ENCODE data around the gene COPZ1. TPM values are rescaled to one million over a fixed set of nuclear protein-coding genes. Genes with fewer than 3 reads are reported as not detected.
A peak's percentile ranks its signal among the peaks of the same experiment; 100 is the strongest.

Gene COPZ1
- total and polyA plus RNA-seq, 9 of the 15 experiments (the other 6 are each of a cell fraction or from before 2014, with no cell fraction given), result 137 to 487 (median 233) TPM

DNA sequence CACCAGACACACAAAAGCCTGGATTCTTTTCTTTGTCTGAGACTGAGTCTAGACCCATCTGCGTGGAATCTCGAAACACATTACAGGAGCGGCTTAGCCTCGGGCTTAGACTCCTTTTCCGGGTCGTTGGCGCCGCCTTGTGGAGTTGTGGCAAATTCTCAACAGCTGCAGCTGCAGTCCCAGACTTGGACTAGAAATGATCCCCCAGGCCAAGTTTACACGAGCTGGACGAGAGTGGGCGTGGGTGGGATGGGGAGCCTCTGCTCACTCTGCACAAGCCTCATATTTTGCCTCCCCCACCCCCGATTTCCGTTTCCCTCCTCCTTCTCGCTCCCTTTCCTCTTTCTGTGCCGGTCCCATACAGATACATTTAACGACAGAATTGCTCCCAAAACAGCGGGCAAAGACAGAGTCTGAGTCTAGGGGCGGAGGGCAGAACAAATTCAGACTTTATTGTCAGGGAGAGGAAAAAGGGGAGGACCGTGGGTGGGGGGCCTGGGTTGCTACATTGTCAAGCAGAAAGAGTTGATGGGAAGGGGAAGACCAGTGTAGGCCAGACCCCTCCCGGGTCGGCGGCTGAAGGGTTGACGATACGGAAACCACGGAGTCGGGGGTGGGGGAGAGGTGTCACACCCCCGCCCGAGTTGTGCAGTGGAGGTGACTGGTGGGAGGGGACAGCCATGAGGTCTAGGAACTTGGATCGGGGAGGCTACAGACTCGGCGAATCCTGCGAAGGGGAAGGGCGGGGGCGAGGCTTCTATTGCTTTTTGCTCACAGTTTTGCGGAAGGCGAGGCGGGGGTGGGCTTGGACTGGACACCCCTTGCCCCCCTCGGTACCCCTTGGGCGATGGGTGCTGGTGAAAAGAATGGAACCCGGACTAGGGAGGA lies 44.0 kb downstream of the COPZ1 start (continued):
- TF ChIP-seq KLF16 (IDR thresholded peaks at IDR 0.05) (peak; percentile 59; the same call in 1 of the 2 replicates), FOSL1 (tag; conservative IDR thresholded peaks at IDR 0.05) (no peak), FOXJ3 (CRISPR knock-in tag; IDR thresholded peaks at IDR 0.05) (no peak), ZKSCAN8 (CRISPR knock-in tag; IDR thresholded peaks at IDR 0.05) (0 out of 2 replicates have a peak, but pooled peaks have one; percentile 67), RB1 (IDR thresholded peaks at IDR 0.05; ENCODE audit: low read depth) (peak; percentile 48), POLR2AphosphoS5 (IDR thresholded peaks at IDR 0.05; ENCODE audit: control insufficient read depth, insufficient read depth, low read depth, low read length) (peak; percentile 56), HDAC8 (tag; IDR thresholded peaks at IDR 0.05) (no peak), JUND (IDR thresholded peaks at IDR 0.05; ENCODE audit: borderline replicate concordance, low read depth, low read length) (peak; percentile 48), JUND (tag; IDR thresholded peaks at IDR 0.05; ENCODE audit: borderline replicate concordance, low read depth, low read length) (no peak; the same call in 2 of the 3 replicates), ATF1 (CRISPR knock-in tag; IDR thresholded peaks at IDR 0.05) (no peak), ATF1 (tag; IDR thresholded peaks at IDR 0.05) (0 out of 2 replicates have a peak, but pooled peaks have one; percentile 23), CEBPG (CRISPR knock-in tag; IDR thresholded peaks at IDR 0.05) (no peak), CEBPG (tag; conservative IDR thresholded peaks at IDR 0.05 in 1 of 2, IDR thresholded peaks at IDR 0.05 in 1 of 2) (no peak), ZNF12 (CRISPR knock-in tag; IDR thresholded peaks at IDR 0.05) (no peak), TAF15 (IDR thresholded peaks at IDR 0.05; ENCODE audit: low read depth, low read length) (no peak), ELF1 (tag; IDR thresholded peaks at IDR 0.05) (peak; percentile 90), FOXK2 (conservative IDR thresholded peaks at IDR 0.05 in 1 of 2, IDR thresholded peaks at IDR 0.05 in 1 of 2; ENCODE audit: low read depth in 2 of 2) (peak; percentile 44 to 98; a peak in 3 of 4 replicates), ATF7 (IDR thresholded peaks at IDR 0.05) (peak; percentile 96), SUPT5H (IDR thresholded peaks at IDR 0.05) (peak; percentile 69; the same call in 1 of the 2 replicates), EZH2 (IDR thresholded peaks at IDR 0.05; ENCODE audit: borderline replicate concordance, low read depth, low read length) (no peak)
- TF ChIP-seq, protein P1, sequence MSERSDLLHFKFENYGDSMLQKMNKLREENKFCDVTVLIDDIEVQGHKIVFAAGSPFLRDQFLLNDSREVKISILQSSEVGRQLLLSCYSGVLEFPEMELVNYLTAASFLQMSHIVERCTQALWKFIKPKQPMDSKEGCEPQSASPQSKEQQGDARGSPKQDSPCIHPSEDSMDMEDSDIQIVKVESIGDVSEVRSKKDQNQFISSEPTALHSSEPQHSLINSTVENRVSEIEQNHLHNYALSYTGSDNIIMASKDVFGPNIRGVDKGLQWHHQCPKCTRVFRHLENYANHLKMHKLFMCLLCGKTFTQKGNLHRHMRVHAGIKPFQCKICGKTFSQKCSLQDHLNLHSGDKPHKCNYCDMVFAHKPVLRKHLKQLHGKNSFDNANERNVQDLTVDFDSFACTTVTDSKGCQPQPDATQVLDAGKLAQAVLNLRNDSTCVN (CRISPR knock-in tag; IDR thresholded peaks at IDR 0.05), result 0 out of 2 replicates have a peak, but pooled peaks have one; percentile 62
- TF ChIP-seq, protein P2, sequence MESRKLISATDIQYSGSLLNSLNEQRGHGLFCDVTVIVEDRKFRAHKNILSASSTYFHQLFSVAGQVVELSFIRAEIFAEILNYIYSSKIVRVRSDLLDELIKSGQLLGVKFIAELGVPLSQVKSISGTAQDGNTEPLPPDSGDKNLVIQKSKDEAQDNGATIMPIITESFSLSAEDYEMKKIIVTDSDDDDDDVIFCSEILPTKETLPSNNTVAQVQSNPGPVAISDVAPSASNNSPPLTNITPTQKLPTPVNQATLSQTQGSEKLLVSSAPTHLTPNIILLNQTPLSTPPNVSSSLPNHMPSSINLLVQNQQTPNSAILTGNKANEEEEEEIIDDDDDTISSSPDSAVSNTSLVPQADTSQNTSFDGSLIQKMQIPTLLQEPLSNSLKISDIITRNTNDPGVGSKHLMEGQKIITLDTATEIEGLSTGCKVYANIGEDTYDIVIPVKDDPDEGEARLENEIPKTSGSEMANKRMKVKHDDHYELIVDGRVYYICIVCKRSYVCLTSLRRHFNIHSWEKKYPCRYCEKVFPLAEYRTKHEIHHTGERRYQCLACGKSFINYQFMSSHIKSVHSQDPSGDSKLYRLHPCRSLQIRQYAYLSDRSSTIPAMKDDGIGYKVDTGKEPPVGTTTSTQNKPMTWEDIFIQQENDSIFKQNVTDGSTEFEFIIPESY (CRISPR knock-in tag; IDR thresholded peaks at IDR 0.05), result peak; percentile 59; the same call in 1 of the 2 replicates
- TF ChIP-seq, protein P3, sequence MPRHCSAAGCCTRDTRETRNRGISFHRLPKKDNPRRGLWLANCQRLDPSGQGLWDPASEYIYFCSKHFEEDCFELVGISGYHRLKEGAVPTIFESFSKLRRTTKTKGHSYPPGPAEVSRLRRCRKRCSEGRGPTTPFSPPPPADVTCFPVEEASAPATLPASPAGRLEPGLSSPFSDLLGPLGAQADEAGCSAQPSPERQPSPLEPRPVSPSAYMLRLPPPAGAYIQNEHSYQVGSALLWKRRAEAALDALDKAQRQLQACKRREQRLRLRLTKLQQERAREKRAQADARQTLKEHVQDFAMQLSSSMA (CRISPR knock-in tag; IDR thresholded peaks at IDR 0.05), result no peak
- TF ChIP-seq, protein P4, sequence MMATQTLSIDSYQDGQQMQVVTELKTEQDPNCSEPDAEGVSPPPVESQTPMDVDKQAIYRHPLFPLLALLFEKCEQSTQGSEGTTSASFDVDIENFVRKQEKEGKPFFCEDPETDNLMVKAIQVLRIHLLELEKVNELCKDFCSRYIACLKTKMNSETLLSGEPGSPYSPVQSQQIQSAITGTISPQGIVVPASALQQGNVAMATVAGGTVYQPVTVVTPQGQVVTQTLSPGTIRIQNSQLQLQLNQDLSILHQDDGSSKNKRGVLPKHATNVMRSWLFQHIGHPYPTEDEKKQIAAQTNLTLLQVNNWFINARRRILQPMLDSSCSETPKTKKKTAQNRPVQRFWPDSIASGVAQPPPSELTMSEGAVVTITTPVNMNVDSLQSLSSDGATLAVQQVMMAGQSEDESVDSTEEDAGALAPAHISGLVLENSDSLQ (IDR thresholded peaks at IDR 0.05), result peak; percentile 42
